Activated CD8-positive, alpha-beta memory T cell treated with anti-CD3 and anti-CD28 coated beads, Interleukin-2, amount 50 U/mL, for 4 hours (primary cell): ENCODE results near the gene CELA2B.
"Not testable (repeated sequence)": the region's sequence is repeated elsewhere in the genome, so short reads cannot be mapped to it uniquely, and the experiment has no call there.

ENCODE experiments used
- DNase-seq: peaks from one replicate; pipeline ENCODE4 v3.0.0-alpha.2; 2020

CELA2B gene

GRCh38 chr1:15445390-15446122 is 30.3 kb upstream of the CELA2B start:
- no peak for DNase-seq

- no peak for DNase-seq
These were observed 29.7 kb upstream of the CELA2B start for GRCh38 chr1:15446212-15446611.

- no peak for DNase-seq
These were observed 26.9 kb upstream of the CELA2B start for GRCh38 chr1:15448877-15449462.

DNA sequence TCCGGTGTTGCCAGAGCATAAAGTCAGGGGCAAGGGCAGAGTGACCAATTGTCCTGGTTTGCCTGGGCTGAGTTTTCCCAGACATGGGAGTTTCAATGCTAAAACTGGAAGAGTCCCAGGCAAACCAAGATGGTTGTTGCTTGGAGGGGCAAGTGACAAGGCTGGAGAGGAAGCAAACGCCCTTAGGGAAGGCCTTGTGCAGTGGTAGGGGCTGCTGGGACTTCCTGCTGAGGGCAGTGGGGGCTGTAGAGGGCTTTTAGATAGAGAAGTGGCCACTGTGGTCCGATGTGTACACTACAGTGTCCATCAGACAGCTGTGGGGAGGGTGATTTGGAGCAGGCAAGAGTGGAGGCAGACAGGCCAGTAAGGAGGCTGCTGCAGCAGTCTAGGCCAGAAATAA is 26.3 kb upstream of the CELA2B start:
- DNase-seq, result no peak

DNA sequence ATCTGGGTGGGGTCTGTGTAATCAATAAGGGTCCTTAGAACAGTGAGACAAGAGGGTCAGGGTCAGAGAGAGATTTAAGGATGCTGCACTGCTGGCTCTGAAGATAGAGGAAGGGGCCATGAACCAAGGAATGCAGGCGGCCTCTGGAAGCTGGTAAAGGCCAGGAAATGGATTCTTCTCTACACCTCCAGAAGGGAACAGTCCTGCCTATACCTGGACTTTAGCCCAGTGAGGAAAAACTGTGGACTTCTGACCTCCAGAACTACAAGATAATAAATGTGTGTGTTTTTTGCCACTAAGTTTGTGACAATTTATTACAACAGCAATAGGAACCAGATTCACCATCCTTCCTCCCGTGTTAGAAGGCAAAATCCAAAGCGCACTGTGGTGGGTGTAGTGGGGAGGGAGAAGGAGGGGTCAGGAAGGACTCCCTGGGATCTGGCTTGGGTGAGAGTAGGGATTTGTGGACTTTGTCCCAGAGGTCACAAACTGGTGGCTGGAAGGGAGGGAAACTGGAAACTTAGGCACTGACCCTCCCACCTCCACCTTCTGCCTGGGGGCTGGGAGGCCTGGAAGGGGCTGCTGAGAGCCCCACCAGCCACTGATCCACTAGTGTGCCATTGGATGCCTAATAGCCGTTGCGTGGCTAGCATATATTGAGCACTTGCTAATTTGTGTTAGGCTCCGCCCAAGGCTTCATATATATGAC is 24.7 kb upstream of the CELA2B start:
- no peak for DNase-seq

DNA sequence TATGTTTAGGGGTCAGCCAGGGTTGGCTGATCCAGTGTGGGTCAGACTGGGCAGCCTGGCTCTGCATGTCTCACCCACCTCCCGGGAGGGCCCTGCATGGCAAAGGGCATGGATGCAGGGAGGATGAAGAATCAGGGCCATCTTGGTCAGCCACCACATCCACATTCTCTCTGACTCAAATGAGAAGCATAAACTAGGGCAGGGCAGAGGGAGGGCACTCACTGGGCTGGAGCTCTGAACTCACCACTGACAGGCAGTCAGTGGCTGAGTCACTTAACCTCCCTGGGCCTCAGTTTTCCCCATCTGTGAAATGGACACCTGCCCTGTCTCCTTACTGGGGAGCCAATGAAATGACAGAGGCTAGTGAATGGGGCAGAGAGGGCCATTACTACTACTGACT is 23.7 kb upstream of the CELA2B start:
- DNase-seq, result no peak

GRCh38 chr1:15452866-15453571 is 22.9 kb upstream of the CELA2B start:
- no peak for DNase-seq

DNA sequence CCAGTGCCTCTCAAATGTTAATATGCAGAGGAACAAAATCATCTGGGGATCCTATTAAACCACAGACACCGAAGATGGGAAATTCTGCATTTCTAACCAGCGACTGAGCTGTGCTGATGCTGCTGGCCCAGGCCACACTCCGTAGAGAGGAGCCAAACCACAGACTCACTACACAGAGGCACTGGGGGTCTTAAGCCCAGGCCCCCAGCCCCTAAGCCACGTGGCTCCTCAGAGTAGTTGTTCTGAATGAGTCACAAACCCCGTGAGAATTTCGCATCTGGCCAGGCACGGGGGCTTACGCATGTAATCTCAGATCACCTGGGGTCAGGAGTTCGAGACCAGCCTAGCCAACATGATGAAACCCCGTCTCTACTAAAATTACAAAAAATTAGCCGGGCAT is 22.2 kb upstream of the CELA2B start:
- no peak for DNase-seq

- no peak for DNase-seq
These were observed 21.6 kb upstream of the CELA2B start for GRCh38 chr1:15454256-15454655.

DNA sequence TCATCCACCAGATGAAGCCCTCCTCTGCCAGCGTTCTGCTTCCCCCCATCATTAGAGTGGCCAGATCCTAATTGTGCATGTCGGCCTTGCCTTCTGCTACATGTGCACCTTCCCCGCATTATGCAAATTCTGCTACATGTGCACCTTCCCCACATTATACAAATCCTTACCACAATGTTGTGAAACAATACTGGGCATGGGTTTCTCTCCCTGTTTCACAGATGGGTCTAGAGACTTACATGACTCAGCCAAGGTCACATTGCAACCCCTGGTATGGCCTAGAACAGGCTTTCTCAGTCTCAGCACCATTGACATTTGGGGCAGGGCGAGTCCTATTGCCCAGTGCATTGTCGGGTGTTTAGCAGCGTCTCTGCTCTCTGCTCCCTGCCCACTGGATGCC is 20.4 kb upstream of the CELA2B start:
- no peak for DNase-seq

- DNase-seq, result no peak
These were observed 19.5 kb upstream of the CELA2B start, which contains the start of gene CELA2A for GRCh38 chr1:15456313-15456954. Gene CELA2A (plus strand): TSS chr1:15456732. CDS start chr1:15456754, 22 bp downstream.

DNA sequence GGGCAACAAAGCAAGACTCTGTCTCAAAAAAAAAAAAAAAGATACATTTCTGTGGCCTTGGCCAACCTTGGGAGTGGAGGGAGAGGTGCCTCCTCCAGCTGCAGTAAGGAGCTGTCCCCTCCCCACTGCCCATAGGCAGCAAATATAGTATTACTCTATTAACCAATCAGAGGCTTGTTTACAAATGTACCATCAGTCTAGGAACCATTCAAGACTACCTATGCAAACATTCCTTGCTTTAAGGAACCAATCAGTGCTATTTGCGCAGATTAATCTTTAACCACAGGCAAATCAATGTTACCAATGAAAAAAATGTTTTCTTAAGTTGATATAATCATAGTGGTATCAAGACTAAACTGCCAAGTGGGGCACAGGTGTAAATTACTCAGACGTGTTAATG is 18.3 kb upstream of the CELA2B start:
- no peak for DNase-seq

GRCh38 chr1:15458388-15458787 is 17.5 kb upstream of the CELA2B start:
- DNase-seq, result not testable (repeated sequence)

GRCh38 chr1:15459771-15460707 is 15.9 kb upstream of the CELA2B start:
- no peak for DNase-seq

DNA sequence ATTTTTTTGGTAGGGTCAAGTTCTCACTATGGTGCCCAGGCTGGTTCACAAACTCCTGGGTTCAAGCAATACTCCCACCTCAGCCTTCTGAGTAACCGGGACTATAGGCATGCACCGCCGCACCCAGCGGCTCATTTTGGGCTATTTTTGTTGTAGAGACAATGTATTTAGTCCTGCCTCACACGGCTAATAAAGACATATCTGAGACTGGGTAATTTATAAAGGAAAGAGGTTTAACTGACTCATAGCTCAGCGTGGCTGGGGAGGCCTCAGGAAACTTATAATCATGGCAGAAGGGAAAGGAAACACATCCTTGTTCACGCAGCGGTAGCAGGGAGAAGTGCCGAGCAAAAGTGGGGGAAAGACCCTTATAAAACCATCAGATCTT is 15.2 kb upstream of the CELA2B start:
- no peak for DNase-seq

- not testable (repeated sequence) for DNase-seq
These were observed 12.7 kb upstream of the CELA2B start for GRCh38 chr1:15463064-15463800.

DNA sequence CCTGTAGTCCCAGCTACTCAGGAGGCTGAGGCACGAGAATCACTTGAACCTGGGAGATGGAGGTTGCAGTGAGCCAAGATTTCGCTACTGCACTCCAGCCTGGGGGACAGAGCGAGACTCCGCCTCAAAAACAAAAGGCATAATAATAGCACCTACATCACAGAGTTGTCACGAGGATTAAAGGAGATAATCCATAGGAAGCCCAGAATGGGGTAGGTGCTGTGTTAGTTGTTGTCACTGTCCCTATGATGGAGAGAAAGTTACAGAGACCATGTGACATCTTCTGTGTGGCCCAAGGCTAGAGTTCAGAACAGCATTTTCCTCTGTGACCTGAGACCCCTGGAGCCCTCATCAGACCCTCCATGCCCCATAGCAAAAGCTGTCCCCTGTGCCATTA is 12.0 kb upstream of the CELA2B start:
- not testable (repeated sequence) for DNase-seq

DNA sequence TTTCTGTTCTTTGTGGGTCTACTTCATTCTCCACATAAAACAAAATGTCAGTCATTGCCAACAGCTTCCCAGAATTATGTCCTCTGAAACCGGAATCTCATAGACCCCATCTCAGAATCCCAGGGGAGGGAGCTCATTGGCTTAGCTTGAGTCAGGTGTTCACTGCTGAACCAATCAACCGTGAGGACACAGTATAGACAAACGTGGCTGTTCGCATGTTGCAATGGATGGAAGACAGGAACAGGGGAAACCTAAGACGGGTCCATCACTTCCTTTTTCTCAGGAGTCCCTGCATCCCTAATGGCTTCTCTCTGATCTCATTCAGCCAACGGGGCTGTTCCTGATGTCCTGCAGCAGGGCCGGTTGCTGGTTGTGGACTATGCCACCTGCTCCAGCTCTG is 10.2 kb upstream of the CELA2B start:
- DNase-seq, result no peak

DNA sequence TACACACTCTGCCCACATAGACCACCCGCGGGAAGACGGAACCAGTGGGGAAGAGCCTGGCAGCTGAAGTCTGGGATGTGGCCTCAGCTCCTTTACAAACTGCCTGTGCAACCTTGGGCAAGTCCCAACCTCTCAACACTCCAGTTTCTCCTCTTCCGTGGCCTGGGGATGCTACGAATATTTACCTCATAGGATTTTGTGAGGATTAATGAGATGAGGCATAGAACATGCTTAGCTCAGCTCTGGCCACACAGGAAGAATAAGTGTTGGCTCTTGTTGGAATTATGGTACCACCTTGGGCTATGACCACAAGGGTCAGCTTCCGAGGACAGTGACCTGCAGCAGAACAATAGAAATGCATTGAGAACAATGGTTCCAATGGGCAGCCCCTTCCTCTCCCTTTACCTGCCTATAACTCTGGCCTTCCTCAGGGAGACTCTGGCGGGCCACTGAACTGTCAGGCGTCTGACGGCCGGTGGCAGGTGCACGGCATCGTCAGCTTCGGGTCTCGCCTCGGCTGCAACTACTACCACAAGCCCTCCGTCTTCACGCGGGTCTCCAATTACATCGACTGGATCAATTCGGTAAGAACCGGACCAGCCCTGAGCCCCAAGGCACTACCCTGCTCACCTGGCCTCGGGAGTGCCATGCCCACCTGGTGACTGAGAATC is 8.8 kb upstream of the CELA2B start:
- not testable (repeated sequence) for DNase-seq

DNA sequence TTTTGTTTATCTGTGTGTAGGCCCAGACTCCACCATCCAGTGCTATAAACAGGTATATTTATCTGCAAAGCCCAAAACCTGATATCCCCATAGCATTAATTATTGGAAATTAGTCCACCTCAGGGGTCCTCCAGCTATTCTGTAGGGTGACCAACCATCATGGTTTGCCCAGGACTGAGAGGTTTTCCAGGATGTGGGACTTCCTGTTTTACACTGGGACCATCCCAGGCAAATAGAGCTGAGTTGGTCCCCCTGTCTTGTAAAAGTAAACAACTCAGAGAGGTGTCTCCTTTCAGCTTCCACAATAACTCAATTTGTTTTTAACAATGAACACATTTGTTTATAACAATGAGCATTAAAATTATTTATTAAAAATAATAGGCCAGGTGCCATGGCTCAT is 7.8 kb upstream of the CELA2B start:
- no peak for DNase-seq

DNA sequence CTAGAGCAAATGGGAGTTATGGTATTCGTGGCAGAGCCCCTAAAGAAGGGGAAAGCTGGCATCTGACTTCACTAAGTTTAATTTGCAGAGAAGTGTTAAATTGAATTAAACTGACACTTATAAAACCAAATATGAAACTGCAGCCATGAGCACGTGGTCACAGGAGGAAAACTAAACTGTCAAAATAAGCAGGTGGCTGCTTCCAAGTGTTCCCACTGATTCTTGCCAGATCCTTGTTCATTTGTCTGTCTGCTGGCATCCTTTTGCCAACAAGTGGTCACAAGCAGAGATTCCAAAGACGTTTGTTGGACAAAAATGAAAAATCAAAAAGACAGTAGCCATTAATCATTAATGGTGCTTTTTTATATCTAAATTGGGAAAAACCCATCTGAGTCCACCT is 6.5 kb upstream of the CELA2B start:
- no peak for DNase-seq
